ENCODE measurements around the gene WRAP73.

Gene WRAP73

DNA sequence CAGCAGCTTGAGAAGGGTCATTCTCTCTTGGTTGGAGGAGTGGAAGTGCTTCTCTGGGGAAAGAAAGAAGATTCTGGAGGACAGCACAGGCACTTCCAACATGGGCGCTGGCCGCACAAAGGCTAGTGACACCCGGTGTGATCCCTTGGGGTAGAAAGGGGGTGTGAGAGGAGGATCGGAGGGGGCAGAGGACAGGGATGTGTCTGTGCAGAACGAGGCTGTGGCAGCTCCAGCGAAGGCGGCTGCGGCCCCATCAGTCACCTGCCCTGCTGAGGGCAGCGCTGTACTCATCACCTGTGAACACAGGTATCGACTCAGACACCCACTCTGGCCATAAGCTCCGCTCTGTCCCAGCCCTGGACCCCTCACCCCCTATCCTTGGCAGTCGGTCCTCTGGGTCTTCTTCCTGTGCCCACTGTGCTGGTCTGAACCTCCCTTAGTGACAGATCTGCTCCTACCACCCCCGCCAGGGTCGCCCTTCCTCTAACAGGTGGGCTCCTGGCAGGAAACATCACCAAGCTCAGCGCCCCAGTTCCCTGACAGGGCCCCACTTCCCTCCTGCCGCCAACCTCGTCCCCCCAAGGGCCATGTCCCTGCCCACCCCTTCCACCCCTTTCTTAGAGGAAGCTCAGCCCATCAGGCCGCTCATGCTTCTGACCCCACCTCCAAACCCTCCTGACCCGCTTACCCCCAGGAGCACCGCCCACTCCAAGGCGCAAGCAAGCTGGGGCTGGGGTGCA is 22.5 kb upstream of the WRAP73 start:
- no peak overlapping the region for H3K27ac ChIP-seq
- H3K36me3 ChIP-seq, result no peaks in the 10 kb centered on the region
- no peak overlapping the region for H3K4me3 ChIP-seq (ENCODE audit: low read depth in 1 of 2, low read length in 1 of 2)
- TF ChIP-seq, protein P1, sequence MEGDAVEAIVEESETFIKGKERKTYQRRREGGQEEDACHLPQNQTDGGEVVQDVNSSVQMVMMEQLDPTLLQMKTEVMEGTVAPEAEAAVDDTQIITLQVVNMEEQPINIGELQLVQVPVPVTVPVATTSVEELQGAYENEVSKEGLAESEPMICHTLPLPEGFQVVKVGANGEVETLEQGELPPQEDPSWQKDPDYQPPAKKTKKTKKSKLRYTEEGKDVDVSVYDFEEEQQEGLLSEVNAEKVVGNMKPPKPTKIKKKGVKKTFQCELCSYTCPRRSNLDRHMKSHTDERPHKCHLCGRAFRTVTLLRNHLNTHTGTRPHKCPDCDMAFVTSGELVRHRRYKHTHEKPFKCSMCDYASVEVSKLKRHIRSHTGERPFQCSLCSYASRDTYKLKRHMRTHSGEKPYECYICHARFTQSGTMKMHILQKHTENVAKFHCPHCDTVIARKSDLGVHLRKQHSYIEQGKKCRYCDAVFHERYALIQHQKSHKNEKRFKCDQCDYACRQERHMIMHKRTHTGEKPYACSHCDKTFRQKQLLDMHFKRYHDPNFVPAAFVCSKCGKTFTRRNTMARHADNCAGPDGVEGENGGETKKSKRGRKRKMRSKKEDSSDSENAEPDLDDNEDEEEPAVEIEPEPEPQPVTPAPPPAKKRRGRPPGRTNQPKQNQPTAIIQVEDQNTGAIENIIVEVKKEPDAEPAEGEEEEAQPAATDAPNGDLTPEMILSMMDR (IDR thresholded peaks at IDR 0.05), result no peak
- H3K27me3 ChIP-seq, result no peaks in the 10 kb centered on the region
- no peaks in the 10 kb centered on the region for H3K9me3 ChIP-seq
- H3K4me1 ChIP-seq (ENCODE audit: control insufficient read depth in 1 of 2, insufficient read depth in 1 of 2, low read depth in 1 of 2, low read length in 1 of 2), result peaks cover 72 to 81% of the 10 kb centered on the region in 2 experiments

- H3K4me3 ChIP-seq (ENCODE audit: low read depth in 1 of 2, low read length in 1 of 2), result no peak overlapping the region
- no peaks in the 10 kb centered on the region for H3K9me3 ChIP-seq
- TF ChIP-seq, protein P1 (IDR thresholded peaks at IDR 0.05), result no peak
- H3K4me1 ChIP-seq (ENCODE audit: control insufficient read depth in 1 of 2, insufficient read depth in 1 of 2, low read depth in 1 of 2, low read length in 1 of 2), result peaks cover 67 to 76% of the 10 kb centered on the region in 2 experiments
- H3K27ac ChIP-seq, result no peak overlapping the region
- no peaks in the 10 kb centered on the region for H3K36me3 ChIP-seq
- no peaks in the 10 kb centered on the region for H3K27me3 ChIP-seq
Observed at GRCh38 chr1:3671371-3672180, 21.7 kb upstream of the WRAP73 start.

DNA sequence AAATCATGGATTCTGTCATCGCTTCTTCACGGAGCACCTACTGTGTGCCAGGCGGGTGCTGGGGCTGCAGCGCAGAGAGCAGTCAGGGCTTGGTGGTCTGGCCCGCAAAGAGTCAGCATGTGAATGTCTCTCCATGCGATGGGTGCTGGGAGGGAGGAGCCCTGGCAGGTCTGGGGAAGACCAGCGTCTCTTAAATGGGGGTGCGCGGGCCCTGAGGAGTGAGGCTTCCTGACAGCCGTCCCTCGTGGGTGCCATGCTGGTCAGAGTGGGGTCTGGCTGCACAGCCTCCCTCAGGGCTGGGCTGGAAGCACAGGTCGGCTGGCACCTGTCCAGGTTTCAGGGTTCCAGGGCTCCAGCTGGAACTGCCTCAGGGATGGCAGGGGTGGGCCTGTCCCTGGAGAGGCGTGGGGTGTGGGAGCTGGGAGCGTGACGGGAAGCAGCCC is 20.9 kb upstream of the WRAP73 start:
- Histone ChIP-seq H3K4me1 (ENCODE audit: control insufficient read depth in 1 of 2, insufficient read depth in 1 of 2, low read depth in 1 of 2, low read length in 1 of 2) (peaks cover 60 to 69% of the 10 kb centered on the region in 2 experiments), H3K27me3 (no peaks in the 10 kb centered on the region), H3K4me3 (ENCODE audit: low read depth in 1 of 2, low read length in 1 of 2) (no peak overlapping the region), H3K27ac (no peak overlapping the region), H3K9me3 (no peaks in the 10 kb centered on the region), H3K36me3 (no peaks in the 10 kb centered on the region)
- TF ChIP-seq, protein P1 (IDR thresholded peaks at IDR 0.05), result no peak

GRCh38 chr1:3669971-3670431 is 20.1 kb upstream of the WRAP73 start:
- H3K9me3 ChIP-seq, result no peaks in the 10 kb centered on the region
- TF ChIP-seq, protein P1 (IDR thresholded peaks at IDR 0.05), result no peak
- H3K27ac ChIP-seq, result no peak overlapping the region
- peaks cover 53 to 61% of the 10 kb centered on the region in 2 experiments for H3K4me1 ChIP-seq (ENCODE audit: control insufficient read depth in 1 of 2, insufficient read depth in 1 of 2, low read depth in 1 of 2, low read length in 1 of 2)
- H3K27me3 ChIP-seq, result no peaks in the 10 kb centered on the region
- H3K4me3 ChIP-seq (ENCODE audit: low read depth in 1 of 2, low read length in 1 of 2), result no peak overlapping the region
- H3K36me3 ChIP-seq, result no peaks in the 10 kb centered on the region

DNA sequence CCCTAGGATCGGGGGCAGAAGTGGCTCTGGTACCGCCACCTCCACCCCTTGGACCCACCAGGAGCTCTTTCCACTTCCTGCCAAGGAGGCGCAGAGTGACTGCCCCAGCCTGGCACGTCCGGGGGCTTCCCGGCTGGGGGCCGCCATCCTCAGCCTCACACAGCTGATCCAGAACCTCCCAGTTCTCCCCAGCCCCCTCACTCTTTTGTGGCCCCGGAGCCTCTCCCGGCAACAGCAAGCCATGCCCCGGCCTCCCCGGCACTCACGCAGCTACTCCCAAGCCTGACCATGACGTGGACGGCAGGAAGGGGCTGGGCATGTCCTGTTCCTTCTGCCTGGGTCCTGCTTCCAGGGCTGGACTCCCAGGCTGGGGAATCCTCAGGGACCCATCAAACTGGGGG is 19.5 kb upstream of the WRAP73 start:
- Histone ChIP-seq H3K9me3 (no peaks in the 10 kb centered on the region), H3K27ac (peak overlapping the region; percentile 76), H3K4me3 (ENCODE audit: low read depth in 1 of 2, low read length in 1 of 2) (peak overlapping the region; percentile 27 to 48), H3K36me3 (no peaks in the 10 kb centered on the region), H3K4me1 (ENCODE audit: control insufficient read depth in 1 of 2, insufficient read depth in 1 of 2, low read depth in 1 of 2, low read length in 1 of 2) (peaks cover 55 to 61% of the 10 kb centered on the region in 2 experiments), H3K27me3 (no peaks in the 10 kb centered on the region)
- TF ChIP-seq, protein P1 (IDR thresholded peaks at IDR 0.05), result no peak

Data from neutrophil (primary cell).